Measurements from ENCODE around the gene DMBX1.

DNA sequence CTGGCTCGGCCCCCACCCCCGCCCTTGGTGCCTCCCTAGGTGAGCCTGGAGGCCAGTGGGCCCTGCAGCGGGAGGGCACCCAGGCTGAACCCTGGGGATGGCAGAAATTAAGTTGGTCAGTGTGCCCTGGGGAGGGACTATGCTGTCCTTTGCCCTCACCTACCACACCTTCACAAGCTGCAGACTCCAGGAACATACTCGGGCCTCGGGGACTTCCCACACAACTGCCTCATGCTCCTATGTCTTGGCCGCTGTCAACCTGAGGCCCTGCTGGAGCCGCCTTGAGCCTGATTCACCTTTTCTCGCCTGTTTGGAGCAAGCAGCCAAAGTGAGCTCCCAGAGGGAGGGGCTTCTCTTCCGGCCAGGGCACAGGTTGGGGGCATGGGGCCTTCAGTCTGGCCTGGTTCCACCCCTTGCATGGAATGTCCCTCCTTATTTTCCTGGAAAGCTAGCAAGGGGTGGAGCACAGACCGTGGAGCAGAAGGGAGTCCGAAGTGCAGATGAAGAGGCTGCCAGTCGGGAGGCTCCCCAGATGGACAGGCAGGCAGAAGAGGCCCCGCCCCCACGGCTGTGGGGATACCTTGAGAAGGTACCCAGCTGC lies 37.2 kb downstream of the DMBX1 start:
- TF ChIP-seq, protein P1, sequence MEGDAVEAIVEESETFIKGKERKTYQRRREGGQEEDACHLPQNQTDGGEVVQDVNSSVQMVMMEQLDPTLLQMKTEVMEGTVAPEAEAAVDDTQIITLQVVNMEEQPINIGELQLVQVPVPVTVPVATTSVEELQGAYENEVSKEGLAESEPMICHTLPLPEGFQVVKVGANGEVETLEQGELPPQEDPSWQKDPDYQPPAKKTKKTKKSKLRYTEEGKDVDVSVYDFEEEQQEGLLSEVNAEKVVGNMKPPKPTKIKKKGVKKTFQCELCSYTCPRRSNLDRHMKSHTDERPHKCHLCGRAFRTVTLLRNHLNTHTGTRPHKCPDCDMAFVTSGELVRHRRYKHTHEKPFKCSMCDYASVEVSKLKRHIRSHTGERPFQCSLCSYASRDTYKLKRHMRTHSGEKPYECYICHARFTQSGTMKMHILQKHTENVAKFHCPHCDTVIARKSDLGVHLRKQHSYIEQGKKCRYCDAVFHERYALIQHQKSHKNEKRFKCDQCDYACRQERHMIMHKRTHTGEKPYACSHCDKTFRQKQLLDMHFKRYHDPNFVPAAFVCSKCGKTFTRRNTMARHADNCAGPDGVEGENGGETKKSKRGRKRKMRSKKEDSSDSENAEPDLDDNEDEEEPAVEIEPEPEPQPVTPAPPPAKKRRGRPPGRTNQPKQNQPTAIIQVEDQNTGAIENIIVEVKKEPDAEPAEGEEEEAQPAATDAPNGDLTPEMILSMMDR (IDR thresholded peaks at IDR 0.05; ENCODE audit: poor library complexity, severe bottlenecking): no peak
- TF ChIP-seq MXI1 (conservative IDR thresholded peaks at IDR 0.05; ENCODE audit: poor library complexity, severe bottlenecking) (no peak), SMC3 (conservative IDR thresholded peaks at IDR 0.05; ENCODE audit: poor library complexity) (no peak), EZH2 (IDR thresholded peaks at IDR 0.05; ENCODE audit: borderline replicate concordance, insufficient read depth, low read length, poor library complexity, severe bottlenecking) (no peak)
- TF ChIP-seq, protein P2, sequence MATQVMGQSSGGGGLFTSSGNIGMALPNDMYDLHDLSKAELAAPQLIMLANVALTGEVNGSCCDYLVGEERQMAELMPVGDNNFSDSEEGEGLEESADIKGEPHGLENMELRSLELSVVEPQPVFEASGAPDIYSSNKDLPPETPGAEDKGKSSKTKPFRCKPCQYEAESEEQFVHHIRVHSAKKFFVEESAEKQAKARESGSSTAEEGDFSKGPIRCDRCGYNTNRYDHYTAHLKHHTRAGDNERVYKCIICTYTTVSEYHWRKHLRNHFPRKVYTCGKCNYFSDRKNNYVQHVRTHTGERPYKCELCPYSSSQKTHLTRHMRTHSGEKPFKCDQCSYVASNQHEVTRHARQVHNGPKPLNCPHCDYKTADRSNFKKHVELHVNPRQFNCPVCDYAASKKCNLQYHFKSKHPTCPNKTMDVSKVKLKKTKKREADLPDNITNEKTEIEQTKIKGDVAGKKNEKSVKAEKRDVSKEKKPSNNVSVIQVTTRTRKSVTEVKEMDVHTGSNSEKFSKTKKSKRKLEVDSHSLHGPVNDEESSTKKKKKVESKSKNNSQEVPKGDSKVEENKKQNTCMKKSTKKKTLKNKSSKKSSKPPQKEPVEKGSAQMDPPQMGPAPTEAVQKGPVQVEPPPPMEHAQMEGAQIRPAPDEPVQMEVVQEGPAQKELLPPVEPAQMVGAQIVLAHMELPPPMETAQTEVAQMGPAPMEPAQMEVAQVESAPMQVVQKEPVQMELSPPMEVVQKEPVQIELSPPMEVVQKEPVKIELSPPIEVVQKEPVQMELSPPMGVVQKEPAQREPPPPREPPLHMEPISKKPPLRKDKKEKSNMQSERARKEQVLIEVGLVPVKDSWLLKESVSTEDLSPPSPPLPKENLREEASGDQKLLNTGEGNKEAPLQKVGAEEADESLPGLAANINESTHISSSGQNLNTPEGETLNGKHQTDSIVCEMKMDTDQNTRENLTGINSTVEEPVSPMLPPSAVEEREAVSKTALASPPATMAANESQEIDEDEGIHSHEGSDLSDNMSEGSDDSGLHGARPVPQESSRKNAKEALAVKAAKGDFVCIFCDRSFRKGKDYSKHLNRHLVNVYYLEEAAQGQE (IDR thresholded peaks at IDR 0.05; ENCODE audit: borderline replicate concordance): no peak

Measured in neural cell (in vitro differentiated cells).